ENCODE data around the gene NDUFS6. TPM values are rescaled to one million over a fixed set of nuclear protein-coding genes. Genes with fewer than 3 reads are reported as not detected.
A peak's percentile ranks its signal among the peaks of the same experiment; 100 is the strongest.

The NDUFS6 gene
- total RNA-seq, 1 experiment from 2014 or later: 59.7 TPM

- Mint-ChIP-seq H3K4me1 (ENCODE audit: low read depth, unreplicated experiment) (no peaks in the 10 kb centered on the region), H3K27me3 (ENCODE audit: insufficient read depth, unreplicated experiment) (no peaks in the 10 kb centered on the region), H3K27ac (ENCODE audit: unreplicated experiment) (no peak overlapping the region), H3K9me3 (ENCODE audit: unreplicated experiment) (peaks cover 10% of the 10 kb centered on the region), H3K4me3 (ENCODE audit: unreplicated experiment) (no peak overlapping the region), H3K36me3 (ENCODE audit: insufficient read depth, unreplicated experiment) (peaks cover 36% of the 10 kb centered on the region)
- intact Hi-C loops (cut with micrococcal nuclease; ENCODE audit: unreplicated experiment): no loop called here
- H3K9me3 ChIP-seq: no peaks in the 10 kb centered on the region
- H3K36me3 ChIP-seq (ENCODE audit: control insufficient read depth, insufficient read depth, low read length): peaks cover 5% of the 10 kb centered on the region
- H3K4me3 ChIP-seq (ENCODE audit: low read depth, low read length): no peak overlapping the region
- no peaks in the 10 kb centered on the region for H3K27me3 ChIP-seq (replicated peaks; ENCODE audit: control insufficient read depth, insufficient read depth, low read length)
- DNase-seq: no peak
- ChIA-PET POLR2A (no interaction called here), CTCF (no interaction called here)
- peak in 1 of 2 experiments; percentile 13 for TF ChIP-seq CTCF (IDR thresholded peaks at IDR 0.05; ENCODE audit: insufficient read depth in 1 of 2, low read depth in 1 of 2, low read length in 1 of 2, severe bottlenecking in 1 of 2, unreplicated experiment in 1 of 2)
- no TSS peak for BruUV-seq (replicated peaks)
- H3K4me1 ChIP-seq: no peaks in the 10 kb centered on the region
These were observed 23.1 kb downstream of the NDUFS6 start for GRCh38 chr5:1824109-1824821.

- ChIA-PET CTCF (no interaction called here), POLR2A (no interaction called here)
- Mint-ChIP-seq H3K4me3 (ENCODE audit: unreplicated experiment) (no peak overlapping the region), H3K36me3 (ENCODE audit: insufficient read depth, unreplicated experiment) (peaks cover 34% of the 10 kb centered on the region), H3K9me3 (ENCODE audit: unreplicated experiment) (peaks cover 10% of the 10 kb centered on the region), H3K27me3 (ENCODE audit: insufficient read depth, unreplicated experiment) (no peaks in the 10 kb centered on the region), H3K4me1 (ENCODE audit: low read depth, unreplicated experiment) (no peaks in the 10 kb centered on the region), H3K27ac (ENCODE audit: unreplicated experiment) (no peak overlapping the region)
- H3K4me1 ChIP-seq: no peaks in the 10 kb centered on the region
- H3K9me3 ChIP-seq: no peaks in the 10 kb centered on the region
- no TSS peak for BruUV-seq (replicated peaks)
- no peaks in the 10 kb centered on the region for H3K27me3 ChIP-seq (replicated peaks; ENCODE audit: control insufficient read depth, insufficient read depth, low read length)
- intact Hi-C loops (cut with micrococcal nuclease; ENCODE audit: unreplicated experiment): no loop called here
- no peak for DNase-seq
- H3K36me3 ChIP-seq (ENCODE audit: control insufficient read depth, insufficient read depth, low read length): peaks cover 5% of the 10 kb centered on the region
- TF ChIP-seq CTCF (IDR thresholded peaks at IDR 0.05; ENCODE audit: insufficient read depth in 1 of 2, low read depth in 1 of 2, low read length in 1 of 2, severe bottlenecking in 1 of 2, unreplicated experiment in 1 of 2): no peak
- H3K4me3 ChIP-seq (ENCODE audit: low read depth, low read length): no peak overlapping the region
These were observed 24.0 kb downstream of the NDUFS6 start for GRCh38 chr5:1824903-1825841.

DNA sequence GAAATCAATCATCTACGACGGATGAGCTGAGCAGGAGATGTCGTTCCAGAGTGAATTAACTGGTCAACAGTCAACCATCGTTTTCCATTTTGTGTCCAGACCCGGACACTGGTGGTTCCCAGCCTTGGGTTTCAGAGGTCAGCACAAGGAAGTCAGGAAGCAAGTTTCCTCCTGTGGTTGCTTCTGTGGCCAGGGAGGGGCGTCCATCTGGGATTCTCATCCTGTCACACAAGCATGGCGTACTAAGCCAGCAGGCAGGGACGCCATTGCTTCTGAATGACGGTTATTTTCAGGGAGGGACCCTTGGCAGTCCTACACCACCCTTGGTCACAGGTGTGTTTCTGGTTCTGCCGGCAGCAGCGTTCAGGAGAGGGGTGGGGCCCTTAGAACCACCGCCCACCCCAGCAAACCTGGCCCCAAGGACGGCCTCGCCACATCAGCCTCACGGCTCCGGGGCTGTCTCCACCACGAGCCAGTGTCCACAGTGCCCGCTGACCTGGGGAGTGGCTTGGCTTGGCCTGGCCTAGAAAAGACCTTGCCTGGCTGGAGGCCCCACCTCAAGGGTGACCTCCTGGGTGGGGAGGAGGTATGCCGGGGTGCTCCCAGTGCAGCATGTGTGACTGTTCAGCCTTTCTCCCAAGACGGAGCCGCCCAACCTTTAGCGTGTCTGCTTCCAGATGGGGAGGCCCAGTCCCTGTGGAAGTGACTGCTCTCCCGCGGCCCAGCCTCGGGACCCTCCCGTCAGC is 25.2 kb downstream of the NDUFS6 start:
- H3K4me3 ChIP-seq (ENCODE audit: low read depth, low read length): no peak overlapping the region
- ChIA-PET CTCF (no interaction called here), POLR2A (no interaction called here)
- H3K9me3 ChIP-seq: no peaks in the 10 kb centered on the region
- intact Hi-C loops (cut with micrococcal nuclease; ENCODE audit: unreplicated experiment): no loop called here
- no TSS peak for BruUV-seq (replicated peaks)
- Mint-ChIP-seq H3K36me3 (ENCODE audit: insufficient read depth, unreplicated experiment) (peaks cover 23% of the 10 kb centered on the region), H3K27me3 (ENCODE audit: insufficient read depth, unreplicated experiment) (no peaks in the 10 kb centered on the region), H3K9me3 (ENCODE audit: unreplicated experiment) (peaks cover 10% of the 10 kb centered on the region), H3K27ac (ENCODE audit: unreplicated experiment) (no peak overlapping the region), H3K4me3 (ENCODE audit: unreplicated experiment) (no peak overlapping the region), H3K4me1 (ENCODE audit: low read depth, unreplicated experiment) (no peaks in the 10 kb centered on the region)
- no peak for TF ChIP-seq CTCF (IDR thresholded peaks at IDR 0.05; ENCODE audit: insufficient read depth in 1 of 2, low read depth in 1 of 2, low read length in 1 of 2, severe bottlenecking in 1 of 2, unreplicated experiment in 1 of 2)
- no peaks in the 10 kb centered on the region for H3K4me1 ChIP-seq
- no peak for DNase-seq
- no peaks in the 10 kb centered on the region for H3K27me3 ChIP-seq (replicated peaks; ENCODE audit: control insufficient read depth, insufficient read depth, low read length)
- peaks cover 2% of the 10 kb centered on the region; the same call in 1 of the 2 replicates for H3K36me3 ChIP-seq (ENCODE audit: control insufficient read depth, insufficient read depth, low read length)

Data from Caco-2 (cell line).